Smooth muscle cell of the brain vasculature (primary cell): ENCODE measurements around the gene PCBD1.
"Not testable (repeated sequence)": the region's sequence is repeated elsewhere in the genome, so short reads cannot be mapped to it uniquely, and the experiment has no call there.

Experiments
- DNase-seq: peaks from one replicate; pipeline ENCODE4 v3.0.0-alpha.2; 2012; ENCODE audit warnings: low read depth, low spot score

PCBD1 gene

DNA sequence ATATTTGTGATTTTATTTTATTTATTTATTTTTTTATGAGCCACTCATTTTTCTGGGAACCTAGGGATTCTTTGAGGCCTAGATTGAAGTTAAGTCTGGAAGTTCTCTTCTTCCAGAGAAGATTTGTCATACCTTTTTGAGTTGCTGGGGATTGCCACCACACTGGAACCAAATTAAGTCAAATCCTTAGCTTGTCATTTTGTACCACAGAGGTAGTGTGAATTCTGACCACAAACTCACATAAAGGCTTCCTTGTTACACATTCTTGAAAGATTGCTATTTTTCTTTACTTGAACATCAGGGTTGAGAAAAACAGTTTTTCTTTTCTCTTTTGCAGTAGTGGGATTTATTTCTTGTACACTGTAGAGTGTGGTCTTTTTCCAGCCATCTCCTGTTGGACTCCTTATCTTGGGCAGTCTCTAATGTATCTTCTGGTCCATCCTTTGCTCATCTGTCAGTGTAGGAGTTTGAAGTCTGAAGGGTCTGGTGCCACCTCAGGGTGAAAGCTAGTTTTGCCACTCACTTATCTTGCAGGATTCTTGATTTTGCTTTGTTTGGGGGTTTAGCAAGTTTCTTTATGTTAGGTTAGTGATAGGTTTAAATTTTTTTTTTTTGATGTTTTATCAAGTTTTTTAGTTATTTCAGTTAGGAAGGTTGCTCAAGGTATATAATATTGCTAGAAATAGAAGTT, 24.8 kb downstream of the PCBD1 start:
- DNase-seq, result no peak

DNA sequence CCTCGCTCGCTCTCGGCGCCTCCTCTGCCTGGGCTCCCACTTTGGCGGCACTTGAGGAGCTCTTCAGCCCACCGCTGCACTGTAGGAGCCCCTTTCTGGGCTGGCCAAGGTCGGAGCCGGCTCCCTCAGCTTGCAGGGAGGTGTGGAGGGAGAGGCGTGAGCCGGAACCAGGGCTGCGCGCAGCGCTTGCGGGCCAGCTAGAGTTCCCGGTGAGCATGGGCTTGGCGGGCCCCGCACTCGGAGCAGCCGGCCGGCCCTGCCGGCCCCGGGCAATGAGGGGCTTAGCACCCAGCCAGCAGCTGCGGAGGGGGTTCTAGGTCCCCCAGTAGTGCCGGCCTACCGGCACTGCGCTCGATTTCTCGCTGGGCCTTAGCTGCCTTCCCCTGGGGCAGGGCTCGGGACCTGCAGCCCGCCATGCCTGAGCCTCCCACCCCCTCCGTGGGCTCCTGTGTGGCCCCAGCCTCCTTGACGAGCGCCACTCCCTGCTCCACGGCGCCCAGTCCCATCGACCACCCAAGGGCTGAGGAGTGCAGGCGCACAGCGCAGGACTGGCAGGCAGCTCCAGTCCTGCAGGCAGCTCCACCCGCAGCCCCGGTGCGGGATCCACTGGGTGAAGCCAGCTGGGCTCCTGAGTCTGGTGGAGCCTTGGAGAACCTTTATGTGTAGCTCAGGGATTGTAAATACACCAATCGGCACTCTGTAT, 26.7 kb downstream of the PCBD1 start:
- DNase-seq, result not testable (repeated sequence)

DNA sequence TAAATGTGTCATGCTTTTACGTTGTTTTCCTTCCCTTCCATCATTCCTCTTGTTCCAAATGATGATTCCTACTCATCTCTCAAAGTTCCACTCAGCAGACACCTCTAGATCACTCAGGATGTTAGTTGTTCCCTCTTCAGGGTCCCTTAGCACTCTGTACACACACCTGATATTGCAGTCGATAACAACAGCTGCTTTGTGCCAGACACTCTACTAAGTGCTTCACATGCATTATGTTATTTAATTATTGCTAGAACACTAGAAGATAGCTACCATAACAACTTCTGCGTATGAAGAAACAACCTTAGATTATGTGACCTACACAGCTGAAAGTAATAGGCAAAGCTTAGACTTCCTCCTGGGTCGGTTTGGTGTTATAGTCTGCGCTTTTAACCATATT, 29.6 kb downstream of the PCBD1 start:
- DNase-seq, result no peak

DNA sequence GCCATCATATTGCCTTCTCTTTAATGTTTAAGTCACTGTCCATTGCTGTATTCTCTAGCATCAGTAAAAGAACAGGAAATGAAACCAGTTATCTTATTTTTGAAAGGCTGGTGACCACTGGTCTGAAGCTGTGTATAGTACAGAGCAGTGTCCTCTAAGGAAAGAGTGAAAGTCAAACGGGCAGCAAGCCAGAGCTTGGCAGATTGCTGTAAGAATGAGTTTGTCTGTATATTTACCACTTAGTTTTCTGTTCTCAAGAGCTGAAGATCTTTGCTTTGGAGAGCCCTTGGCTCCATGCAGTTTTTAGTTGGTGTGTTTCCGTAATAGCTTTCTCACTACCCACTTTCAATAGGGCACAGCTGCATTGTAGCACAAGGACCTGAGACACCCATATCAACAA, 31.9 kb downstream of the PCBD1 start:
- no peak for DNase-seq

DNA sequence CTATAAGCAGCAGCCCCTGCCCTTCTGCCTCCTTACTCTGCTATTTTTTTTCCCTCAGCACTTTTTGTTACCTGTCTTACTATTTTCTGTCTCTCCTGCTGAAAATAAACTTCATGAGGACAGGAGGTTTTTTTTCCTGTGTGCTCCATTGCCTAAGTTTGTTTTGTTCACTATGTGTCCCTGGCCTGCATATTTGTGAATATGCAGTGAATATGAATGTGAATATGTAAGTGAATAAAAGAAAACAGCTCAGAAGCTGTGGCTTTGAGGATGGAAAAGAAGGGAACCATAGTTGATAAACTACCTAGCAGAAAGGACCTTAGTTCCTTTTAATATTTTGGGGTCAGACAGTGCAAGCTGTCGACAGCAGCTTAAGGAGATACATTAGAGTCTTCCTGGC, 34.9 kb downstream of the PCBD1 start:
- DNase-seq, result no peak

DNA sequence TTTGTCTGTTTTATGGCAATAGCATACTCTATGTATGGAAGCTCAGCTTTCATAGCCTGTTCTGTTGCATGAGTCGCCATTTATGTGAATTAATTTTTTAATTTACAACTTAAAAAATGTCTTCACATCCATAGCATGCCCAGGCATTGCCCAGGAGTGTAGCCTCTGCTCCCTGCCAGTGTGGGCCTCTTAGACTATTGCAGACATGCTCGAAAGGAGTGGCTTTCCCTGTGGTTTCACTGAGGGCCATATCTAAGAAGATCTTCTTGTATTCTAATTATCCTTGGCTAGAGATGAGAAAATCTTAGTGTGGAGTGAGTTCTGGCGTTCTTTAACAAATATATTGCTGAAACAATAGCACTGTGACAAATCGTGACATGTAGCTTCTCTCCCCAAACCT, 35.3 kb downstream of the PCBD1 start:
- DNase-seq, result no peak

DNA sequence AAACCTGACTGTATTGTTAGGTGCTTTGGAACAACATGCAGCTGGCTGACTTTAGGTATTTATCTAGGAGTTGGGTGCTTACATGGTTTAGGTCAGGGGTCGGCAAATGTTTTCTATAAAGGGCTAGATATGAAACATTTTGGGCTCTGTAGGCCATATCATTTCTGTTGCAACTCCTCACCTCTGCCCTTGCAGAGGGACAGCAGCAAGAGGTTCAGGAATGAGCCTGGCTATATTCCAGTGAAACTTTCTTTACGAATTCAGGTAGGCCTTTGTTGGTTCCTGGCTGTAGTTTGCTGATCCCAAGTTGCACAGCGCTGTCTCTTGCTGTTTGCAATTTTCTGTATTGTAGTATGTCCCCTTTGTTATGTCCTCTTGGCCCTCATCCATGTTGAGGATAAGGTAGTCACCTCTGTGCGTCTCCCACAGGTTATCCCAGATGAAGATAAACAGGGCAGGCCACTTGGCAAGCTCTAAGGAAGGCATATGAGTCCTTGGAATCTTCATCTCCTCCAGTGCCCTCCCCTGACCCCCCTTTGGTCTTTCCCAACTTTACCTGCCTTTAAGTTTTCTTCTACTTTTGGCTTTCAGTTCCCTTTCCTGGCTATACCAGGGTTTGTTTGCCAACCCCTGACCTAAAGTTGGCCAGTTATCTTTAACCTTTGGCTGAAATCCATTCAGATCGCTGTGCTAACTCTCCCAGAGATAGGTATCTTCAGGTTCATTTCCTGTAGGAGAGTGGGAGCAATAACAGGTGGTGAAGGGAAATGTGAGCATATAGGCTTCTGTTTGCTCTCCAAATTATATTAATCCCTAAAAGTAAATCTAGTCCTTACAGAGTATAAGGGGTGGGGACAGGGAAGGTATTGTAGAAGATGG, 36.5 kb downstream of the PCBD1 start:
- no peak for DNase-seq

DNA sequence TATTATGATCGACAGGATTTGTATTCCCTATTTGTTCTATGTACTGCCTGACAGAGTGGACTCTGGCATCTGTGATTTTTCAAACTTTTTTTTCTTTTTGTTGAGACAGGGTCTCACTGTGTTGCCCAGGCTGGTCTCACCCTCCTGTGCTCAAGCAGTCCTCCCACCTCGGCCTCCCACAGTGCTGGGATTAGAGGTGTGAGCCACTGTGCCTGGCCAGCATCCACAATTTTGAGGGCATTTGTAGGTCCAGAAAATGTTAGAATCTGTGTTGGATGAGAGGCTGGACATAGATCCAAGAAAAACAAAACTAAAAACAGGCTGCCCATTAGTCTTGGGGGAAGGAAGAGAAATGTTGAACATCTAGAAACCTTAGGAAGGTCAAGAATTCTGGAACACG, 38.3 kb downstream of the PCBD1 start:
- DNase-seq, result no peak

DNA sequence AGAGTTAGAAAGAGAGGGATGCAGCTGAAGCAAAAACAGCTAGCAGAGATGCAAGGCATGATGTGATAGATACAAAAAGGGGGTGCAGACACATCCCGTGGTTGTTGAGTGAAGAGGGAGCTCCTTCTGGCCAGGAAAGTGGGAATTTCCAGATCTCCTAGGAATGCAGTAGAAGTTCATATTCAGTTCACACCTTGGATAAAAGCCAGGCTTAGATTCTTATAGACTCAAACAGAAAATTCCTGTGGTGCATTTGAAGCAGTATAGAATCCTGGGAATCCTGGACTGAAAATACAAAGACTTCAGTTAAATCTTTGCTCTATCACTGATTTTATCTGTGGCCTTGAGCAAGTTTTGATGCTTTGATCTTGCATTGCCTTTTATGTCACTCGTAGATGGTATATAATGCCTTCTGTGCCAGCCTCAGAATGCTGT, 38.8 kb downstream of the PCBD1 start:
- DNase-seq, result no peak

DNA sequence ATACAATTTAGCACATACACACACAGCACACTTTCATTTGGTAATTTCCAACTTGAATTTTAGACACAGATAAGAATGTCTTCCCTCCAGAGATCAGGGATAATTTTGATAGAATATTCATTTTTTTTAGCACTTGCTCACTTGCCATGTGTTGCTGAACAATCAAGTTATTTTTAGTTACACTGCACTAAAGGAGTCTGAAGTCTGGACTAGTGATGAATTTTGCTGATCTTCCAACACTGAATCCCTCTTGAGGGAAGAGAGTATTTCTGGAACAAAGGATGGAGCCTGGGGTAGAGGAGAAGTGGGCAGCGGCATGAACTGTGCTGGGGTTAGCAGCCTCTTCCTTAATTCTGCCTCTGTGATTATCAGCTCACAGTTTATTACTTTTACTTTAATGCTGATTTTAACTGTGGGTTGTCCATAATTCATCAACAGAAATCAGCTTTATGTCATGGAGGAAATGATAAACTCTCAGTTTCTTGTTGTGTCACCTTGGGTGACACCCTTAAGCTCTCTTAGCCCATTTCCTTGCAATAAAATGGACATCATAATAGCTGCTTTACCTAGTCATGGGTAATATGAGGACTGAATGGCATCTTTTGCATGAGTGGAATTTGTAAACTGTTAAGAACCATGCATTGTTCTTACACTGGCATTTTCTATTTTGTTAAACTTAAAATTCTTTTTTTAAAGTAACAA, 40.6 kb downstream of the PCBD1 start:
- no peak for DNase-seq

DNA sequence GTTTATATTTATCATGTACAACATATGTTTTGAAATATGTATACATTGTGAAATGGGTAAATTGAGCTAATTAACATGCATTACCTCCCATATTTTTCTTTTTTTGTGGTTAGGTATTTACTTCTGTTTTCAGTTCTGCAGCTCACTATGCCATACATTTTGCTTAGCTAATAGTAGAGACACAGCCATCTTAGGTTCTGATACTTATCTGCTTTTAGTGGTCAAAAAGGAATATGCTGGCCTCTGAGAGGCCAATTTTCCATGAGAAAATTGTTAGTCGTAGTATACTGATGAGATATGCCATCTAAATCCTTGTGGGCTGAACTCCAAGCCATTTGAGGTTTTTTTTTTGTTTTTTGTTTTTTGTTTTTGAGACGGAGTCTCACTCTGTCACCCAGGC, 41.6 kb downstream of the PCBD1 start:
- no peak for DNase-seq

DNA sequence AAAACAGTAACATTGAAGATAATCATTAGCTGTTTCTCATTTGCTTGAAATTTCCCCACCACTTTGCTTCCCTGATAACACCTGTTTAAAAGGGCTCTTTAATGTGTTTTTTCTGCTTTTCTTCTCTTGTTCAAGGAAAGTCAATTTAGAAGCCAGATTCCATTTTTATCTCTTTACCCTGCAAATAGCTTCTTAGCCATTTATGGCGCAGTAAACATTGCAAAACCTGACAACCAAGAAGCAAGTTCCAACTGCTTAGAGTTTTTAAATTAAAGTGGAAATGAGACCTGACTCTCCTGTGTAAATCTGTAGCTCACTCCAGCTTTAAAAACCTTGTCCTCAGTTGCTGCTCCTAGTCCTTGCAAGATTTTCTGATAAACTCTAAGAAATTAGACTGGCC, 42.5 kb downstream of the PCBD1 start:
- DNase-seq, result no peak

DNA sequence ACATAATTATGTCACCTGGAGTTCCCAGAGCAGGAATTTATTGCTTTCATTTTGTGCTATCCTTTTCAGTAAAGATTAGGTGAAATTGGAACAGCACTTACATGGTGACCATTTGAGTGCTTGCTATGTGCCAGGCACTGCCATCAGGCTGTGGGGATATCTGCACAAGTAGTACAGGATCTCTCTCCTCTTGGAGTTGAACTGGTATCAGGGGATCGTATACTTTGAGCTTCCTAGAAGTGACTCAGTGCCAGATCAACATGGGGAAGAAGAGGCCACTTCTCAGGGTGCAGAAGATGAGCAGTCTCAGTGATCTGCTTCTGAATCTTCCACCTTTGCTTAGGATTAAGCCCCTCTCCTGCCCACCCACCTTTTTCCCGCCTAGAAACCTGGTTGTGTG, 43.1 kb downstream of the PCBD1 start:
- DNase-seq, result no peak

DNA sequence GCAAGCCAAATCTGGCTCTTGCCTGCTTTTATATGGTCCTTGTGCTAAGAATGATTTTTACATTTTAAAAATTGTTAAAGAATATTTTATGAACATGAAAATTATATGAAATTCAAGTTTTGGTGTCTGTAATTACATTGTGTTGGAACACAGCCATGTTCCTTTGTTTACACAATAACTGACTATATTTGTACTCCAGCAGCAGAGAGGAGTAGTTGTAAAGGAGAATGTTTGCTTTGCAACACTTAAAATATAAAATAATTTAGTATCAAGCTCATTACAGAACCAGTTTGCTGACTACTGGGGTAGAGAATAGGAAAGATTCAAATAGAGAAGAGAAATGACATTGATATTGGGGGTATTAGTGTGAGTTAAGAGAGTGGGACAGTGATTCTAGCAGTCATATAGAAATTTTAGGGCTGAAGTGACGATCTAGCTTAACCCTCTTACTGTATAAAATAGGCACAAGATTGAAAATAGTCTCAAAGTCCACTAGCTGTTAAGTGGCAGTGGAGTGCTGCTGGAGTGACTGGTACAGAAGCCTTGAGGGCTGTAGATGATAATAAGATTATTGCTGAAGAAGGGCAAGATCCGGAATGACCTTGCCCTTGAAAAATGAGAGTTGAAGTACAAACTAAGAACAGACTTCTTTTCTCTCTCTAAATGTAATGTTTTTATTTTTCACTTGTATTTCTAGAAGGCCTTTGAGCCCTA, 44.4 kb downstream of the PCBD1 start:
- DNase-seq, result no peak

DNA sequence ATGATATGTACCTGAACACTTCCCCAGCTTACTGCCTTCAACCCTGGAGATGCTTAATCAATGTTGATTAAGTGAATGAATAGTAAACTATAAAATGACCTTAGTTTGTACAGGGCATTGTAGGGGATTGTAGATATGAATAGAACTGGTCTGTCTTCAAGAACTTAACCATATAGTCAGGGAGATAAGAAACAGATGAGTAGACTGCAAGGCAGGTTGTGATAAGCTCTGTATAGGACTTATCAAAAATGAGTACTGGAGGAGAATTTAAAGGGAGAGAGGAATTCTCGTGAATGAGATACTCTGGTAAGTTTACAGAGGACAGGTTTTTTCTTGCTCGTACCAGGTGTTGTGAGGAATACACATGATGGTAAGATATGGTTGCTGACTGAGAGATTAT, 45.0 kb downstream of the PCBD1 start:
- DNase-seq, result no peak

DNA sequence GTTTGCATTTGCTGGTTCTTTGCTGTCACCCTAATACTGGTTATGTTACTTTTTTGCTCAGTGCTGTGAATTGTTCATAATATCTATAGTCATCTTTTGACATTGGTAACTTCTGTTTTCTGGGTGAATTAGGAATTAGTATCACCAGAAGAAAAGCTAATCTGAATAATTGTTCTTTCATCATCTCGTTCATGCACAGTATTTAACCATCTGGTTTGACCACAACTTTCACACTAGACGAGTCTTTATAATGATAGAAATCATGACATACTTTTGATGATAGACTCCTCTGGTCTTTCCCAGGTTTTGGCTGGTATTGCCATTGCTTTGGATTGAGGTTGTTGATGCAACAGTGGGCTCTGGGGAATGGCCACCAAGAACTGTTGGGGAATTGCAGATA, 47.5 kb downstream of the PCBD1 start:
- no peak for DNase-seq

DNA sequence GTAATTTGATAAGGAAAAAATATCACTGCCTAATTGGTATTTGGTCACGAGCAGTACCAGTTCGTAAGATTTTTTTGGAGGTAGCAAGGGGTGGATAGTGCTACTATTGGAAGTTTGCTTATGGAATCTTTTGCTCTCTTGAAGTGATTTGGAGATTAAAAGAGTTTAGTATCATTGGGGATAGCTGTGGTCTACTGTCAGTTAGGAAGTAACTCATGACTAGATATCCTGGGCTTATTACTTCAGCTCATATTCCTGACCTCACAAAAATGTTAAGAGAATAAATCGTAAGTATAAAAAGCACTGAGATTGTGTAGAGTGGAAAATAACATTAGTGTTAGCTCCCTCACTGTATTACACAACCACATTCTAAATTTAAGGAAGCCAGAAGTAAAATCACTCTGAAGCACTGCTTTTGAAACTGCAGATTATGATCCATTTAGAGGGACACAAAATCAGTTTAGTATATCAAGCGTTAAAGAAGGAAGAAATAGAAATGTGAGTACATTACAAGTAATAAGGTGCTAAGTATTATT, 50.0 kb downstream of the PCBD1 start:
- no peak for DNase-seq

DNA sequence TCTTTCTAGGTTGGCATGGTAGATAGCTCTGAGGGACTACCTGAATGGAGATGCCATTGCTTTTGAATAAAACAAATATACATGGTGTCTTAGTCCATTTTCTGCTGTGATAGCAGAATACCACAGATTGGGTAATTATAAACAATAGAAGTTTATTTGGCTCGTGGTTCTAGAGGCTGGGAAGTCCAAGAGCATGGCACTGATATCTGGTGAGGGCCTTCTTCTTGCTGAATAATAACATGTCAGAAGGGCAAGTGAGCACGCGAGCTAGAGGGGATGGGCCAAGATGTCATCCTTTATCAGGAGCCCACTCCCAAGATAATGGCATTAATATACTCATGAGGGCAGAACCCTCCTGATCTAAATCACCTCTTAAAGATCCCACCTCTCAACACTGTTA, 50.7 kb downstream of the PCBD1 start:
- no peak for DNase-seq

DNA sequence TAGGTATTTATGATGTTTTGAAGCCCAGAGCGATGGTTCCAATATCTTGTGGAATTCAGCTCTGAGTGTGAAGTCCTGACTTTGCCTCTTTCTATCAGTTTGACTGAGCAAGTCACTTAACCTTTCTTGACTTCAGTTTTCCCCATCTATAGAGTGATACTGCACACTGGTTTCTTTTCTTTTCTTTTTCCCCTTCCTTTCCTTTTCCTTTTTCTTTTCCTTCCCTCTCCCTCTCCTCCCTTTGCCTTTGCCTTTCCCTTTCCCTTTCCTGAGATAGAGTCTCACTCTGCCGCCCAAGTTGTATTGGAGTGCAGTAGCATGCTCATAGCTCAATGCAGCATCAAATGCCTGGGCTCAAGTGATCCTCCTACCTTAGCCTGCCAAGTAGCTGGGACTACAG, 52.0 kb downstream of the PCBD1 start:
- DNase-seq, result no peak

DNA sequence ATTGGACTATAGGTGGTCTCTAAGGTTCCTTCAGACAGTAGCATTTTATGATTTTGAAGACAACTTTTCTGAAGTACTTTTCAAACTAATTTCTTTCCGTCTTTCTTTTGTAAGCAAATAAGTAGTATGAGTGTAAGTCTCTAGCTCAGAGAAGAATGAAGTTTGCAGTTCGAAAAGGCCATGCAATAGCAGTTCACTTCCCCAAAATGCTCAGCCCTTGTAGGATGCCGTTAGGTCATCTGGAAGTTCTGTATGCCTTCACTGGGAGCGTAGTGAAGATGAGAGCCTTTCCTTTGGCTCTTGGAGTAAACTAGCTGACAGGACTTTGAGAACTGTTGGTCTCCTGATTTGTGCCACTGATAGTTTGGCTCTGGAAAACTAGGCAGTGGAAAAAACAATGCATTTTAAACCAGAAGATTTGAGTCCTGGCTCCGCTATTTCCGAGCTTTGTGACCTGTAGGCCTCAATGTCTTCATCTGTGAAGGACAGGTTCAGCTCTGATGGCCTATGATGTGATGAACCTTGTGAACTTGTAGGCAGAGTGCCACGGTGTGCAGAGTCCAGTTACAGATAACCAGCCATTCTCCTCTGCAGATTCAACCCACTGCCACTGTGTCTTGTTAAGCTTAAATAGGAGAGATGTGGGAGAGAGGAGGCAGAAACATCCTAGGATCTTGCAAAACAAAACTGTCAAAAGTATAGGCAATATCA, 53.8 kb downstream of the PCBD1 start:
- no peak for DNase-seq
